B cell (primary cell): ENCODE results near the gene ZNF830.

ENCODE experiments used
- EZH2 ChIP-seq: IDR thresholded peaks from 2 replicates; pipeline ENCODE4 v1.6.1; 2012; ENCODE audit warnings: borderline replicate concordance, low read depth, mild to moderate bottlenecking, moderate library complexity, low read length; ENCODE audit not compliant: insufficient read depth, poor library complexity, severe bottlenecking
- TF ChIP-seq, protein P1 (sequence below): fragments of 200-600 bp; IDR thresholded peaks from one replicate; pipeline ENCODE4 v1.8.0; 2022; ENCODE audit warnings: antibody characterized with exemption, mild to moderate bottlenecking

DNA sequence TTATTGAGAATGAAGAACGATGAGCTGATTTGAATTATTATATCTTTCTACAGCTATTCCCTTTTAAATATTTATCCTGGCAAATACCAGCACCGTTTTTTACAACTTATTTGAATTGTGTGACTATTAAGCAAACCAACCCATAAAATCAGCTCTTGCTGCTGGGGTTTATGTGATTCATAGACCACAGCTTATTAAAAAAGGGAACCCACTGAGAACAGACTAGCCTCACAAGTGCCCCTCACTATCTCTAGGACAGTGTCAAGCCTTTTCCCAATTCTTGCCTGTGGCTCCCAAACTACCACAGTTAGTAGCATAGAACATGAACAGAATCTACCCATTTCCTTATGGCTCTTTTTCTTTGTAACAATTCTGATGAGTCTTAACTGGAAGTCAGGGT, 12.8 kb downstream of the ZNF830 start:
- TF ChIP-seq, protein P1, sequence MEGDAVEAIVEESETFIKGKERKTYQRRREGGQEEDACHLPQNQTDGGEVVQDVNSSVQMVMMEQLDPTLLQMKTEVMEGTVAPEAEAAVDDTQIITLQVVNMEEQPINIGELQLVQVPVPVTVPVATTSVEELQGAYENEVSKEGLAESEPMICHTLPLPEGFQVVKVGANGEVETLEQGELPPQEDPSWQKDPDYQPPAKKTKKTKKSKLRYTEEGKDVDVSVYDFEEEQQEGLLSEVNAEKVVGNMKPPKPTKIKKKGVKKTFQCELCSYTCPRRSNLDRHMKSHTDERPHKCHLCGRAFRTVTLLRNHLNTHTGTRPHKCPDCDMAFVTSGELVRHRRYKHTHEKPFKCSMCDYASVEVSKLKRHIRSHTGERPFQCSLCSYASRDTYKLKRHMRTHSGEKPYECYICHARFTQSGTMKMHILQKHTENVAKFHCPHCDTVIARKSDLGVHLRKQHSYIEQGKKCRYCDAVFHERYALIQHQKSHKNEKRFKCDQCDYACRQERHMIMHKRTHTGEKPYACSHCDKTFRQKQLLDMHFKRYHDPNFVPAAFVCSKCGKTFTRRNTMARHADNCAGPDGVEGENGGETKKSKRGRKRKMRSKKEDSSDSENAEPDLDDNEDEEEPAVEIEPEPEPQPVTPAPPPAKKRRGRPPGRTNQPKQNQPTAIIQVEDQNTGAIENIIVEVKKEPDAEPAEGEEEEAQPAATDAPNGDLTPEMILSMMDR = no peak
- TF ChIP-seq EZH2 = no peak
